B cell (primary cell): ENCODE measurements around the gene STRIP1. TPM values are rescaled to one million over a fixed set of nuclear protein-coding genes. Genes with fewer than 3 reads are reported as not detected.

Experiments
- ATAC-seq: fragments of 200-7000 bp; cut with Tn5 transposase; one replicate; pipeline ENCODE4 v1.10.0; 2021; ENCODE audit warnings: low read depth, mild to moderate bottlenecking, moderate number of reproducible peaks, moderate library complexity
- CTCF ChIA-PET: fragments of 350-600 bp; sonication (Branson Sonifier 250); formaldehyde crosslinking; loops from one replicate; lab custom pipeline; 2021; ENCODE audit warnings: antibody characterized with exemption, inconsistent platforms; lab: Charles Lee
- POLR2A ChIA-PET: fragments of 350-600 bp; sonication (Branson Sonifier 250); formaldehyde crosslinking; loops from one replicate; lab custom pipeline; 2021; ENCODE audit warnings: antibody characterized with exemption; lab: Charles Lee
- DNase-seq: peaks from one replicate; pipeline ENCODE4 v3.0.0; 2013
- H2AFZ ChIP-seq: 2 replicates; pipeline ENCODE4 v1.6.1; 2012; ENCODE audit warnings: mild to moderate bottlenecking, low read depth, low read length; ENCODE audit not compliant: insufficient read depth, poor library complexity, severe bottlenecking
- H3K27ac ChIP-seq, 2 donors: 1 replicate in 1 of 2; 2 replicates in 1 of 2; pipeline ENCODE4 v1.5.1; 2012 to 2013; ENCODE audit warnings: low read length in 2 of 2, mild to moderate bottlenecking in 2 of 2, moderate library complexity in 1 of 2
- H3K27me3 ChIP-seq, 4 experiments: fragments of 200-600 bp in 1 of 4; sonication (generic) in 1 of 4; replicated peaks in 1 of 4; 1 replicate in 2 of 4; 2 replicates in 2 of 4; pipeline versions ENCODE4 v1.6.1 to v1.7.0; 2013 to 2016; ENCODE audit warnings: low read length in 3 of 4, mild to moderate bottlenecking in 2 of 4, mixed read lengths in 1 of 4, moderate library complexity in 1 of 4; ENCODE audit not compliant: insufficient read depth in 4 of 4, control insufficient read depth in 3 of 4; ENCODE audit errors: control extremely low read depth in 1 of 4
- H3K36me3 ChIP-seq, 2 experiments: replicated peaks in 1 of 2; 1 replicate in 1 of 2; 2 replicates in 1 of 2; pipeline versions ENCODE4 v1.6.1 to v1.7.1; 2013; ENCODE audit warnings: low read length in 1 of 2; ENCODE audit not compliant: insufficient read depth in 2 of 2, control insufficient read depth in 1 of 2; ENCODE audit errors: control extremely low read depth in 1 of 2, extremely low read depth in 1 of 2
- H3K4me1 ChIP-seq, 2 donors: fragments of 200-600 bp in 1 of 2; sonication (generic) in 1 of 2; 1 replicate in 1 of 2; 2 replicates in 1 of 2; pipeline versions ENCODE4 v1.5.1 to v1.6.1; 2013 to 2017; ENCODE audit warnings: low read length in 2 of 2; ENCODE audit not compliant: control insufficient read depth in 2 of 2, insufficient read depth in 2 of 2
- H3K4me2 ChIP-seq: replicated peaks from 2 replicates; pipeline ENCODE3; 2012; ENCODE audit warnings: mild to moderate bottlenecking, low read depth, low read length; ENCODE audit not compliant: poor library complexity, severe bottlenecking
- H3K4me3 ChIP-seq, 5 experiments: fragments of 200-600 bp in 1 of 5; sonication (generic) in 1 of 5; 1 replicate in 3 of 5; 2 replicates in 2 of 5; pipeline versions ENCODE4 v1.5.1 to v1.7.0; 2011 to 2016; ENCODE audit warnings: low read length in 4 of 5, mild to moderate bottlenecking in 4 of 5, low read depth in 2 of 5, control low read depth in 1 of 5, moderate library complexity in 1 of 5; ENCODE audit not compliant: insufficient read depth in 1 of 5; ENCODE audit errors: control extremely low read depth in 1 of 5, extremely low read depth in 1 of 5
- H3K79me2 ChIP-seq: fragments of 200-600 bp; sonication (generic); one replicate; pipeline ENCODE4 v1.6.0; 2016; ENCODE audit warnings: low read length; ENCODE audit not compliant: control insufficient read depth, insufficient read depth
- H3K9ac ChIP-seq: fragments of 200-600 bp; sonication (generic); 2 replicates; pipeline ENCODE4 v1.6.1; 2017; ENCODE audit warnings: mild to moderate bottlenecking, low read length, moderate library complexity
- H3K9me3 ChIP-seq, 3 donors: one replicate each; pipeline versions ENCODE4 v1.6.1 to v1.7.1; 2013; ENCODE audit warnings: low read length in 2 of 3; ENCODE audit not compliant: control insufficient read depth in 2 of 3, insufficient read depth in 1 of 3; ENCODE audit errors: control extremely low read depth in 1 of 3
- H4K20me1 ChIP-seq: 2 replicates; pipeline ENCODE4 v1.6.0; 2012; ENCODE audit warnings: mild to moderate bottlenecking, low read length; ENCODE audit not compliant: insufficient read depth, control insufficient read depth, poor library complexity, severe bottlenecking
- H3K27ac Mint-ChIP-seq: one replicate; pipeline ENCODE4 v1.8.0; 2021; ENCODE audit warnings: mixed read lengths
- H3K27me3 Mint-ChIP-seq: one replicate; pipeline ENCODE4 v1.8.0; 2021; ENCODE audit warnings: mixed read lengths
- H3K4me1 Mint-ChIP-seq: one replicate; pipeline ENCODE4 v1.8.0; 2021; ENCODE audit warnings: mixed read lengths
- H3K4me3 Mint-ChIP-seq: one replicate; pipeline ENCODE4 v1.8.0; 2021; ENCODE audit warnings: mixed read lengths
- H3K9me3 Mint-ChIP-seq: one replicate; pipeline ENCODE4 v1.8.0; 2022; ENCODE audit warnings: mixed read lengths; ENCODE audit not compliant: insufficient read depth
- EZH2 ChIP-seq: IDR thresholded peaks from 2 replicates; pipeline ENCODE4 v1.6.1; 2012; ENCODE audit warnings: borderline replicate concordance, low read depth, mild to moderate bottlenecking, moderate library complexity, low read length; ENCODE audit not compliant: insufficient read depth, poor library complexity, severe bottlenecking
- WGBS: methylation state at CpG from one replicate; pipeline ENCODE4 v1.1.5; 2013; ENCODE audit warnings: missing lambda C conversion rate; ENCODE audit not compliant: insufficient coverage; 5-methylcytosine and 5-hydroxymethylcytosine counted together
- intact Hi-C: fragments of 100-400 bp; cut with micrococcal nuclease; formaldehyde crosslinking; loops from one replicate; pipeline ENCODE4 v1.10.0; 2022
- polyA plus RNA-seq: library from polyadenylated mRNA; depleted of rRNA; stranded (reverse); fragments of >200 nt; gene quantifications from 2 replicates; pipeline ENCODE4 v1.2.3, GENCODE V29; 2012
- total RNA-seq, 2 donors: library from RNA; stranded (reverse); fragments of 120-200 nt in 1 of 2; gene quantifications; 1 replicate in 1 of 2; 2 replicates in 1 of 2; pipeline versions ENCODE4 v1.2.3 to v1.2.4, GENCODE V29; 2013 to 2022
- TF ChIP-seq, protein P1 (sequence below): fragments of 200-600 bp; IDR thresholded peaks from one replicate; pipeline ENCODE4 v1.8.0; 2022; ENCODE audit warnings: antibody characterized with exemption, mild to moderate bottlenecking

The STRIP1 gene
- total and polyA plus RNA-seq, 2 donors (not counting 1 experiment from before 2014, with no cell fraction given), result 41.5 to 105 TPM

DNA sequence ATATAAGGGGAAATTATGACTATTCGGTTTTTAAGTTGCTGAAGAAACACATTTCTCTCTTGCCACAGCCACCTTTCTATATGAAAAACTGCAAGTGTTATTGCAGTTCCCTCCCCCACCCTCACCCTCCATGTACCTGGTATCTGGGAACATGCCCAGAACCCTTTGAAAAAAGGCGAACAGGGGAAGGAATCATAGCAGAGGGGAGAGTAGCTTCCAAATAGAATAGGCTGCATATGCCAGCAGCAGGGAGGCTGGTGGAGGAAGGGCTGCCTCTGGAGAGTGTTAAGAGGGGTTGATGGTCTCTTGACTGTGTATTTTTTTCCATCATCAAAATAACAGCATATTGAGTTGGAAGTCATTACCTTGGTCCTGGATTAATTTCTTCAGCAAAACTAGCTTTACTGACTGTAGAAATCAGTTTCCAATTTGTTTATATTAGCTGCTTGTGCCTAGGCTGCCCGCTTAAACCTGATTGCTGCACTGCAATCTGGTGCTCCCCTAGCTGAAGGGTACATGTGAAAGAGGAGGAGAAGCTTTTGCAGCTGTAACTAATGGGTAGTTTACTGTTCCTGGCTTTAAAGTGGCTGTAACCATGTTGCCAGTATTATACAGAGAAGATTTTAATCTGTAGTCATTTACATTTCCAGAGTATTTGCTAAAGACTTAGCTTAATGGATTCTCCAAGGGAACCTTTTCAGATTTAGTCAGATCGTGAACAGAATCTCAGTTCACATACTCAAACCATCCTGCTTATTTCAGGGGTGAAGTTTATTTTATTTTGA is 27.2 kb upstream of the STRIP1 start:
- ATAC-seq, result no peak
- intact Hi-C loops, result no loop called here
- H3K4me3 ChIP-seq, result no peak overlapping the region
- H3K27me3 Mint-ChIP-seq, result no peaks in the 10 kb centered on the region
- H3K4me2 ChIP-seq, result no peak overlapping the region
- no peak for DNase-seq
- WGBS, result 100% methylated on average over 1 of the region's 4 CpGs
- H3K79me2 ChIP-seq, result peaks cover 27% of the 10 kb centered on the region
- peaks cover 0 to 9% of the 10 kb centered on the region in 2 experiments for H3K36me3 ChIP-seq
- no peak overlapping the region for H3K9ac ChIP-seq
- TF ChIP-seq EZH2, result no peak
- TF ChIP-seq, protein P1, sequence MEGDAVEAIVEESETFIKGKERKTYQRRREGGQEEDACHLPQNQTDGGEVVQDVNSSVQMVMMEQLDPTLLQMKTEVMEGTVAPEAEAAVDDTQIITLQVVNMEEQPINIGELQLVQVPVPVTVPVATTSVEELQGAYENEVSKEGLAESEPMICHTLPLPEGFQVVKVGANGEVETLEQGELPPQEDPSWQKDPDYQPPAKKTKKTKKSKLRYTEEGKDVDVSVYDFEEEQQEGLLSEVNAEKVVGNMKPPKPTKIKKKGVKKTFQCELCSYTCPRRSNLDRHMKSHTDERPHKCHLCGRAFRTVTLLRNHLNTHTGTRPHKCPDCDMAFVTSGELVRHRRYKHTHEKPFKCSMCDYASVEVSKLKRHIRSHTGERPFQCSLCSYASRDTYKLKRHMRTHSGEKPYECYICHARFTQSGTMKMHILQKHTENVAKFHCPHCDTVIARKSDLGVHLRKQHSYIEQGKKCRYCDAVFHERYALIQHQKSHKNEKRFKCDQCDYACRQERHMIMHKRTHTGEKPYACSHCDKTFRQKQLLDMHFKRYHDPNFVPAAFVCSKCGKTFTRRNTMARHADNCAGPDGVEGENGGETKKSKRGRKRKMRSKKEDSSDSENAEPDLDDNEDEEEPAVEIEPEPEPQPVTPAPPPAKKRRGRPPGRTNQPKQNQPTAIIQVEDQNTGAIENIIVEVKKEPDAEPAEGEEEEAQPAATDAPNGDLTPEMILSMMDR, result no peak
- no peak overlapping the region for H3K27ac ChIP-seq
- H3K27me3 ChIP-seq, result no peaks in the 10 kb centered on the region
- H3K4me1 ChIP-seq, result peaks cover 27 to 28% of the 10 kb centered on the region in 2 donors
- no peaks in the 10 kb centered on the region for H3K9me3 ChIP-seq
- no peak overlapping the region for H3K27ac Mint-ChIP-seq
- H3K4me3 Mint-ChIP-seq, result no peak overlapping the region
- no peaks in the 10 kb centered on the region for H4K20me1 ChIP-seq
- ChIA-PET CTCF (interaction anchor here (1.1 to 6.5 kb wide), 7 partner anchors 21 to 232 kb away, joined by 3 to 127 read pairs (median 5); partner anchors contain the start of gene AHCYL1), POLR2A (no interaction called here)
- H3K4me1 Mint-ChIP-seq, result peaks cover 60% of the 10 kb centered on the region
- no peaks in the 10 kb centered on the region for H3K9me3 Mint-ChIP-seq
- H2AFZ ChIP-seq, result no peak overlapping the region

- TF ChIP-seq EZH2, result no peak
- TF ChIP-seq, protein P1, result no peak
- peaks cover 0 to 15% of the 10 kb centered on the region in 2 experiments for H3K36me3 ChIP-seq
Observed at GRCh38 chr1:110008971-110009565, 25.4 kb upstream of the STRIP1 start.

More at GRCh38 chr1:110008971-110009565, 25.4 kb upstream of the STRIP1 start:
- H3K9me3 Mint-ChIP-seq, result no peaks in the 10 kb centered on the region
- intact Hi-C loops, result no loop called here
- H3K4me1 ChIP-seq, result peaks cover 27 to 29% of the 10 kb centered on the region in 2 donors
- ATAC-seq (no peak), DNase-seq (no peak)
- peaks cover 13% of the 10 kb centered on the region for H3K79me2 ChIP-seq
- H3K27me3 ChIP-seq, result no peaks in the 10 kb centered on the region
- POLR2A ChIA-PET, result no interaction called here
- H2AFZ ChIP-seq, result no peak overlapping the region
- no peak overlapping the region for H3K4me3 ChIP-seq
- 96% methylated on average over 5 of the region's 7 CpGs for WGBS
- H3K27ac Mint-ChIP-seq, result no peak overlapping the region
- peaks cover 55% of the 10 kb centered on the region for H3K4me1 Mint-ChIP-seq
- CTCF ChIA-PET, result interaction anchor here (0.6 to 6.5 kb wide), 5 partner anchors 21 to 365 kb away, joined by 3 to 127 read pairs (median 52); partner anchors contain the start of genes AHCYL1 and STRIP1
- no peak overlapping the region for H3K4me2 ChIP-seq
- peak overlapping the region in 1 of 2 donors; percentile 94 for H3K27ac ChIP-seq
- no peaks in the 10 kb centered on the region for H3K27me3 Mint-ChIP-seq
- no peak overlapping the region for H3K9ac ChIP-seq
- no peaks in the 10 kb centered on the region for H4K20me1 ChIP-seq
- H3K9me3 ChIP-seq, result no peaks in the 10 kb centered on the region
- H3K4me3 Mint-ChIP-seq, result no peak overlapping the region
